Breast epithelium (tissue), 4 donors: ENCODE data around the gene GLMN. TPM values are rescaled to one million over a fixed set of nuclear protein-coding genes. Genes with fewer than 3 reads are reported as not detected.

ENCODE experiments used
- DNase-seq, 2 donors: peaks; one replicate each; pipeline ENCODE4 v3.0.0-alpha.2; 2019; ENCODE audit warnings: low spot score in 2 of 2
- H3K27ac ChIP-seq, 2 donors: fragments of 200-600 bp; sonication (generic) in 1 of 2; one replicate each; pipeline ENCODE4 v1.5.1; 2016 to 2019; ENCODE audit warnings: mild to moderate bottlenecking in 1 of 2
- H3K27me3 ChIP-seq, 2 donors: fragments of 200-600 bp; sonication (generic) in 1 of 2; one replicate each; pipeline versions ENCODE4 v1.5.1 to v1.6.0; 2017 to 2019; ENCODE audit warnings: control low read depth in 1 of 2, mild to moderate bottlenecking in 1 of 2
- H3K36me3 ChIP-seq: fragments of 200-600 bp; one replicate; pipeline ENCODE4 v1.5.1; 2019
- H3K4me1 ChIP-seq, 2 donors: fragments of 200-600 bp; sonication (generic); one replicate each; pipeline ENCODE4 v1.5.1; 2016 to 2019; ENCODE audit warnings: control low read depth in 1 of 2
- H3K4me3 ChIP-seq, 3 donors: fragments of 200-600 bp; sonication (generic); 1 replicate in 2 of 3; 2 replicates in 1 of 3; pipeline ENCODE4 v1.5.1; 2016 to 2019; ENCODE audit warnings: mild to moderate bottlenecking in 3 of 3, moderate library complexity in 2 of 3
- H3K9me3 ChIP-seq, 2 donors: fragments of 200-600 bp; sonication (generic) in 1 of 2; one replicate each; pipeline ENCODE4 v1.5.1; 2016 to 2019; ENCODE audit warnings: control low read depth in 1 of 2
- CTCF ChIP-seq, 3 donors: fragments of 450-650 bp; IDR thresholded peaks; one replicate each; pipeline ENCODE4 v1.5.1; 2016 to 2017; ENCODE audit warnings: antibody characterized with exemption in 3 of 3, mild to moderate bottlenecking in 3 of 3, moderate library complexity in 3 of 3
- POLR2A ChIP-seq: fragments of 450-650 bp; IDR thresholded peaks from one replicate; pipeline ENCODE4 v1.6.1; 2016; ENCODE audit warnings: antibody characterized with exemption, mild to moderate bottlenecking, moderate library complexity
- POLR2AphosphoS5 ChIP-seq, 3 donors: sonication (generic); formaldehyde crosslinking; IDR thresholded peaks; one replicate each; pipeline ENCODE4 v1.6.1; 2017; ENCODE audit warnings: antibody characterized with exemption in 3 of 3
- intact Hi-C: fragments of 100-400 bp; cut with DNase I; formaldehyde crosslinking; loops from one replicate; pipeline ENCODE4 v1.15.1; 2023; ENCODE audit warnings: low total_unique reads
- total RNA-seq, 3 donors: library from RNA; depleted of rRNA; stranded (reverse); fragments of >200 nt; gene quantifications; one replicate each; pipeline ENCODE4 v1.1.0, GENCODE V29; 2016

The GLMN gene
- total RNA-seq, 3 donors from 2014 or later: 8.8 to 17.0 (median 10.8) TPM

- DNase-seq: no peak
- H3K27ac ChIP-seq: no peak overlapping the region
- no peak for TF ChIP-seq POLR2AphosphoS5 (IDR thresholded peaks at IDR 0.05)
- no peak for TF ChIP-seq CTCF (IDR thresholded peaks at IDR 0.05)
- no peak for TF ChIP-seq POLR2A
- peaks cover 9 to 32% of the 10 kb centered on the region in 2 donors for H3K9me3 ChIP-seq
- H3K4me1 ChIP-seq: no peaks in the 10 kb centered on the region
- intact Hi-C loops: no loop called here
- H3K27me3 ChIP-seq: no peaks in the 10 kb centered on the region
- no peak overlapping the region for H3K4me3 ChIP-seq
- peaks cover 6% of the 10 kb centered on the region for H3K36me3 ChIP-seq
Measured at GRCh38 chr1:92324784-92325183, 26.0 kb upstream of the GLMN start.

GRCh38 chr1:92323473-92324453, 25.0 kb upstream of the GLMN start:
- intact Hi-C loops: no loop called here
- H3K4me1 ChIP-seq: no peaks in the 10 kb centered on the region
- TF ChIP-seq CTCF (IDR thresholded peaks at IDR 0.05): no peak
- no peak for TF ChIP-seq POLR2A
- TF ChIP-seq POLR2AphosphoS5 (IDR thresholded peaks at IDR 0.05): no peak
- H3K27ac ChIP-seq: no peak overlapping the region
- DNase-seq: no peak
- H3K9me3 ChIP-seq: peaks cover 9 to 32% of the 10 kb centered on the region in 2 donors
- H3K27me3 ChIP-seq: no peaks in the 10 kb centered on the region
- H3K36me3 ChIP-seq: peaks cover 6% of the 10 kb centered on the region
- H3K4me3 ChIP-seq: no peak overlapping the region

- Histone ChIP-seq H3K4me3 (no peak overlapping the region), H3K36me3 (no peaks in the 10 kb centered on the region), H3K9me3 (no peaks in the 10 kb centered on the region), H3K27me3 (no peaks in the 10 kb centered on the region), H3K4me1 (no peaks in the 10 kb centered on the region), H3K27ac (no peak overlapping the region)
- intact Hi-C loops: loop anchor here (5.0 kb wide), 1 partner anchor 1756 kb away; no protein-coding TSS in a partner anchor
- TF ChIP-seq POLR2AphosphoS5 (IDR thresholded peaks at IDR 0.05): no peak
- no peak for TF ChIP-seq CTCF (IDR thresholded peaks at IDR 0.05)
- TF ChIP-seq POLR2A: no peak
- no peak for DNase-seq
Measured at GRCh38 chr1:92317836-92318493, 19.2 kb upstream of the GLMN start.

- no peak overlapping the region for H3K4me3 ChIP-seq
- intact Hi-C loops: loop anchor here (5.0 kb wide), 1 partner anchor 1754 kb away; no protein-coding TSS in a partner anchor
- no peaks in the 10 kb centered on the region for H3K9me3 ChIP-seq
- H3K4me1 ChIP-seq: no peaks in the 10 kb centered on the region
- H3K27me3 ChIP-seq: no peaks in the 10 kb centered on the region
- TF ChIP-seq POLR2A (no peak), CTCF (IDR thresholded peaks at IDR 0.05) (no peak), POLR2AphosphoS5 (IDR thresholded peaks at IDR 0.05) (no peak)
- no peak for DNase-seq
- no peak overlapping the region for H3K27ac ChIP-seq
- H3K36me3 ChIP-seq: no peaks in the 10 kb centered on the region
Measured at GRCh38 chr1:92315766-92316599, 17.2 kb upstream of the GLMN start.
